Endothelial cell of umbilical vein (primary cell): ENCODE results near the gene KBTBD4. TPM values are rescaled to one million over a fixed set of nuclear protein-coding genes. Genes with fewer than 3 reads are reported as not detected.

Experiments
- BruUV-seq: library from RNA; stranded (reverse); fragments of 400-500 nt; replicated peaks from 2 replicates; lab custom pipeline; 2021; lab: Mats Ljungman, UMichigan
- CTCF ChIA-PET: fragments of 300-600, 350-600 bp; sonication (Branson Sonifier 250); formaldehyde crosslinking; loops from one replicate; lab custom pipeline; 2021; ENCODE audit warnings: antibody characterized with exemption, inconsistent platforms; lab: Charles Lee
- POLR2A ChIA-PET: fragments of 300-600, 350-600 bp; sonication (Branson Sonifier 250); formaldehyde crosslinking; loops from one replicate; lab custom pipeline; 2021; ENCODE audit warnings: antibody characterized with exemption, inconsistent platforms; lab: Charles Lee
- DNase-seq: peaks from one replicate; pipeline ENCODE4 v3.0.0-alpha.2; 2011; ENCODE audit warnings: low read depth, low spot score
- FAIRE-seq: peaks from 2 replicates; lab custom pipeline; 2011; peaks lifted over from hg19 to GRCh38; lab: Jason Lieb, UNC
- H2AFZ ChIP-seq: 2 replicates; pipeline ENCODE4 v1.6.0; 2012; ENCODE audit warnings: low read depth, low read length, control low read depth, inconsistent platforms
- H3K27ac ChIP-seq: 2 replicates; pipeline ENCODE4 v1.5.1; 2011; ENCODE audit warnings: low read depth, mild to moderate bottlenecking, control low read depth, low read length, moderate library complexity; ENCODE audit not compliant: insufficient read depth
- H3K27me3 ChIP-seq, 2 experiments: 2 replicates each; pipeline versions ENCODE4 v1.6.0 to v1.6.1; 2011; ENCODE audit warnings: low read length in 2 of 2, mixed read lengths in 1 of 2; ENCODE audit not compliant: control insufficient read depth in 2 of 2, insufficient read depth in 2 of 2
- H3K36me3 ChIP-seq, 2 experiments: 2 replicates in 1 of 2; 3 replicates in 1 of 2; pipeline ENCODE4 v1.5.1; 2011; ENCODE audit warnings: low read length in 2 of 2, mild to moderate bottlenecking in 1 of 2, moderate library complexity in 1 of 2; ENCODE audit not compliant: control insufficient read depth in 2 of 2, insufficient read depth in 2 of 2; ENCODE audit errors: extremely low read depth in 1 of 2
- H3K4me1 ChIP-seq: 3 replicates; pipeline ENCODE4 v1.5.1; 2011; ENCODE audit warnings: mild to moderate bottlenecking, low read length; ENCODE audit not compliant: control insufficient read depth, insufficient read depth; ENCODE audit errors: extremely low read depth
- H3K4me2 ChIP-seq: 2 replicates; pipeline ENCODE4 v1.6.1; 2011; ENCODE audit warnings: low read length, control low read depth, mixed read lengths; ENCODE audit not compliant: insufficient read depth
- H3K4me3 ChIP-seq, 3 experiments: fragments of 200-600 bp in 1 of 3; sonication (generic), shearing (Covaris generic) in 1 of 3; replicated peaks in 1 of 3; 2 replicates each; pipeline ENCODE4 v1.5.1; 2011 to 2016; ENCODE audit warnings: control low read depth in 3 of 3, low read length in 3 of 3, mild to moderate bottlenecking in 2 of 3, inconsistent platforms in 1 of 3, low read depth in 1 of 3, moderate library complexity in 1 of 3; ENCODE audit not compliant: insufficient read depth in 1 of 3
- H3K79me2 ChIP-seq: 2 replicates; pipeline ENCODE4 v1.6.0; 2012; ENCODE audit warnings: low read length, inconsistent platforms; ENCODE audit not compliant: control insufficient read depth, insufficient read depth
- H3K9ac ChIP-seq: replicated peaks from 2 replicates; pipeline ENCODE3; 2011; ENCODE audit warnings: low read length, control low read depth; ENCODE audit not compliant: insufficient read depth; ENCODE audit errors: extremely low read depth
- H3K9me1 ChIP-seq: replicated peaks from 3 replicates; pipeline ENCODE4 v1.6.0; 2011; ENCODE audit warnings: mild to moderate bottlenecking, low read length; ENCODE audit not compliant: control insufficient read depth, insufficient read depth; ENCODE audit errors: extremely low read depth
- H3K9me3 ChIP-seq: replicated peaks from 2 replicates; pipeline ENCODE4 v1.5.1; 2012; ENCODE audit warnings: low read length, inconsistent platforms; ENCODE audit not compliant: control insufficient read depth, insufficient read depth
- H4K20me1 ChIP-seq: replicated peaks from 2 replicates; pipeline ENCODE3; 2011; ENCODE audit warnings: mild to moderate bottlenecking, low read length; ENCODE audit not compliant: control insufficient read depth, insufficient read depth; ENCODE audit errors: extremely low read depth
- CTCF ChIP-seq, 2 donors: IDR thresholded peaks; 1 replicate in 1 of 2; 2 replicates in 1 of 2; pipeline ENCODE4 v1.5.1; 2011; ENCODE audit warnings: low read length in 2 of 2, mild to moderate bottlenecking in 2 of 2, moderate library complexity in 2 of 2, control low read depth in 1 of 2, inconsistent platforms in 1 of 2, low read depth in 1 of 2; ENCODE audit not compliant: insufficient read depth in 1 of 2; ENCODE audit errors: extremely low read depth in 1 of 2
- EZH2 ChIP-seq: IDR thresholded peaks from 2 replicates; pipeline ENCODE4 v1.6.1; 2012; ENCODE audit warnings: borderline replicate concordance, low read depth, mild to moderate bottlenecking, moderate library complexity, low read length, inconsistent platforms; ENCODE audit not compliant: severe bottlenecking
- FOS ChIP-seq: IDR thresholded peaks from 2 replicates; pipeline ENCODE4 v1.6.1; 2011; ENCODE audit warnings: mild to moderate bottlenecking, low read length, moderate library complexity, borderline replicate concordance; ENCODE audit not compliant: insufficient read depth
- GATA2 ChIP-seq: IDR thresholded peaks from 2 replicates; pipeline ENCODE4 v1.7.0; 2011; ENCODE audit warnings: low read depth, mild to moderate bottlenecking, moderate library complexity, mixed read lengths, low read length; ENCODE audit not compliant: insufficient read length, insufficient read depth
- JUN ChIP-seq: IDR thresholded peaks from 2 replicates; pipeline ENCODE4 v1.6.1; 2011; ENCODE audit warnings: borderline replicate concordance, low read depth; ENCODE audit not compliant: insufficient read length, insufficient read depth
- MYC ChIP-seq: IDR thresholded peaks from one replicate; pipeline ENCODE4 v1.6.1; 2011; ENCODE audit warnings: mild to moderate bottlenecking, low read depth, low read length
- POLR2A ChIP-seq: IDR thresholded peaks from 2 replicates; pipeline ENCODE4 v1.6.1; 2012; ENCODE audit warnings: low read depth, mild to moderate bottlenecking, control low read depth, low read length
- POLR2AphosphoS5 ChIP-seq: IDR thresholded peaks from 2 replicates; pipeline ENCODE4 v1.6.1; 2012; ENCODE audit warnings: low read depth, mild to moderate bottlenecking, control low read depth, low read length, moderate library complexity; ENCODE audit not compliant: insufficient read depth
- dilution Hi-C: fragments of 300-500 bp; cut with MboI; formaldehyde crosslinking; loops from one replicate; pipeline ENCODE4 v1.15.0; 2019; ENCODE audit warnings: low sequenced_read_pairs; ENCODE audit not compliant: extremely low pct_ligation_motif_present
- intact Hi-C: fragments of 100-400 bp; cut with micrococcal nuclease; formaldehyde crosslinking; loops from one replicate; pipeline ENCODE4 v1.10.0; 2022
- polyA plus RNA-seq, 4 experiments: library from polyadenylated mRNA; depleted of rRNA in 3 of 4; stranded (reverse) in 3 of 4; unstranded in 1 of 4; fragments of >200 nt; gene quantifications; 2 replicates each; pipeline versions ENCODE4 v1.2.1 to v1.2.3, GENCODE V29; 2011 to 2012; ENCODE audit warnings: missing spikeins in 1 of 4
- total RNA-seq: library from RNA; stranded (reverse); gene quantifications from 2 replicates; pipeline ENCODE4 v1.2.3, GENCODE V29; 2021
- TF ChIP-seq, protein P1 (sequence below): IDR thresholded peaks from 2 replicates; pipeline ENCODE4 v1.6.1; 2011; ENCODE audit not compliant: insufficient read depth, insufficient read length

Gene KBTBD4
- total and polyA plus RNA-seq, 2 donors (not counting 3 experiments of a cell fraction or from before 2014, with no cell fraction given): 16.3 to 23.2 TPM

GRCh38 chr11:47592251-47592650 is 13.5 kb upstream of the KBTBD4 start:
- intact Hi-C loops: no loop called here
- peaks cover 32 to 40% of the 10 kb centered on the region in 2 experiments for H3K27me3 ChIP-seq

More at GRCh38 chr11:47592251-47592650, 13.5 kb upstream of the KBTBD4 start:
- Histone ChIP-seq H3K4me3 (no peak overlapping the region), H2AFZ (no peak overlapping the region), H3K79me2 (no peaks in the 10 kb centered on the region), H3K9me1 (no peaks in the 10 kb centered on the region), H3K4me1 (peaks cover 10% of the 10 kb centered on the region), H3K9me3 (no peaks in the 10 kb centered on the region), H3K36me3 (no peaks in the 10 kb centered on the region), H3K9ac (no peak overlapping the region), H3K4me2 (no peak overlapping the region), H4K20me1 (no peaks in the 10 kb centered on the region), H3K27ac (no peak overlapping the region)
- no TSS peak for BruUV-seq
- no peak for TF ChIP-seq GATA2
- TF ChIP-seq, protein P1, sequence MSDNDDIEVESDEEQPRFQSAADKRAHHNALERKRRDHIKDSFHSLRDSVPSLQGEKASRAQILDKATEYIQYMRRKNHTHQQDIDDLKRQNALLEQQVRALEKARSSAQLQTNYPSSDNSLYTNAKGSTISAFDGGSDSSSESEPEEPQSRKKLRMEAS: no peak
- TF ChIP-seq JUN: no peak
- TF ChIP-seq POLR2AphosphoS5: no peak
- TF ChIP-seq POLR2A: no peak
- no peak for TF ChIP-seq MYC
- TF ChIP-seq EZH2: no peak
- TF ChIP-seq FOS: no peak
- TF ChIP-seq CTCF (IDR thresholded peaks at IDR 0.05; ENCODE audit: extremely low read depth in 1 of 2, insufficient read depth in 1 of 2, low read depth in 1 of 2, low read length in 2 of 2): no peak
- no peak for FAIRE-seq
- ChIA-PET CTCF (interaction anchor here (0.6 to 1.3 kb wide), 3 partner anchors 25 to 180 kb away, joined by 3 to 5 read pairs (median 4); no protein-coding TSS in a partner anchor), POLR2A (interaction anchor here (0.5 kb wide), 1 partner anchor 126 kb away, joined by 4 read pairs; no protein-coding TSS in a partner anchor)
- DNase-seq: no peak
- dilution Hi-C loops: no loop called here
